HepG2 (cell line): ENCODE results near the gene ZC3H18. TPM values are rescaled to one million over a fixed set of nuclear protein-coding genes. Genes with fewer than 3 reads are reported as not detected.

Experiments
- AKAP8 ChIP-seq: sonication (generic); formaldehyde crosslinking; IDR thresholded peaks from 2 replicates; pipeline ENCODE4 v1.5.1; 2020; ENCODE audit warnings: mild to moderate bottlenecking, missing genetic modification reagents
- CBX1 ChIP-seq: IDR thresholded peaks from one replicate; pipeline ENCODE4 v1.6.1; 2016; ENCODE audit warnings: antibody characterized with exemption, low read depth
- MTERF4 ChIP-seq: sonication (generic); formaldehyde crosslinking; IDR thresholded peaks from 2 replicates; pipeline ENCODE4 v1.8.0; 2023; ENCODE audit warnings: mild to moderate bottlenecking, missing genetic modification reagents
- MXD1 ChIP-seq: sonication (generic); formaldehyde crosslinking; IDR thresholded peaks from 2 replicates; pipeline ENCODE4 v1.4.0; 2020; ENCODE audit warnings: mild to moderate bottlenecking, missing genetic modification reagents
- PHF8 ChIP-seq: sonication (generic); formaldehyde crosslinking; IDR thresholded peaks from 2 replicates; pipeline ENCODE4 v1.5.0; 2020; ENCODE audit warnings: missing genetic modification reagents
- UBTF ChIP-seq: sonication (generic); formaldehyde crosslinking; IDR thresholded peaks from 2 replicates; pipeline ENCODE4 v1.4.0; 2020; ENCODE audit warnings: mild to moderate bottlenecking, missing genetic modification reagents
- polyA plus RNA-seq, 8 experiments: library from polyadenylated mRNA; depleted of rRNA in 3 of 8; stranded (reverse) in 7 of 8; unstranded in 1 of 8; fragments of >200 nt; fragmentation: Illumina TruSeq in 4 of 8; extraction: Trizol in 4 of 8; gene quantifications; 2 replicates each; pipeline versions ENCODE4 v1.2.1 to v1.2.3, GENCODE V29; 2011 to 2016; ENCODE audit warnings: low read depth in 4 of 8, missing spikeins in 1 of 8, mixed read lengths in 1 of 8; ENCODE audit not compliant: insufficient read depth in 1 of 8
- total RNA-seq, 5 experiments: library from RNA; depleted of rRNA; stranded (reverse); fragments of >200 nt; fragmentation: Illumina TruSeq; extraction: Trizol; gene quantifications; 2 replicates each; pipeline ENCODE4 v1.2.3, GENCODE V29; 2016; ENCODE audit warnings: low read depth in 1 of 5
- TF ChIP-seq, protein P1 (sequence below): sonication (generic); formaldehyde crosslinking; IDR thresholded peaks from 2 replicates; pipeline ENCODE4 v1.5.0; 2020; ENCODE audit warnings: mild to moderate bottlenecking, missing genetic modification reagents, borderline replicate concordance
- TF ChIP-seq, protein P2 (sequence below): sonication (generic); formaldehyde crosslinking; IDR thresholded peaks from 2 replicates; pipeline ENCODE4 v1.4.0; 2020; ENCODE audit warnings: missing genetic modification reagents
- TF ChIP-seq, protein P3 (sequence below): IDR thresholded peaks from 2 replicates; pipeline ENCODE4 v1.6.1; 2012; ENCODE audit warnings: inconsistent platforms
- TF ChIP-seq, protein P4 (sequence below): sonication (generic); formaldehyde crosslinking; IDR thresholded peaks from 2 replicates; pipeline ENCODE4 v1.5.1; 2020; ENCODE audit warnings: mild to moderate bottlenecking, missing genetic modification reagents, moderate library complexity
- TF ChIP-seq, protein P5 (sequence below): sonication (generic); formaldehyde crosslinking; IDR thresholded peaks from 2 replicates; pipeline ENCODE4 v1.9.0; 2022; ENCODE audit warnings: missing genetic modification reagents, mild to moderate bottlenecking, borderline replicate concordance

Gene ZC3H18
- total and polyA plus RNA-seq, 2 of the 13 experiments (the other 11 are each of a cell fraction or from before 2014, with no cell fraction given), result 11.2 to 27.4 TPM

DNA sequence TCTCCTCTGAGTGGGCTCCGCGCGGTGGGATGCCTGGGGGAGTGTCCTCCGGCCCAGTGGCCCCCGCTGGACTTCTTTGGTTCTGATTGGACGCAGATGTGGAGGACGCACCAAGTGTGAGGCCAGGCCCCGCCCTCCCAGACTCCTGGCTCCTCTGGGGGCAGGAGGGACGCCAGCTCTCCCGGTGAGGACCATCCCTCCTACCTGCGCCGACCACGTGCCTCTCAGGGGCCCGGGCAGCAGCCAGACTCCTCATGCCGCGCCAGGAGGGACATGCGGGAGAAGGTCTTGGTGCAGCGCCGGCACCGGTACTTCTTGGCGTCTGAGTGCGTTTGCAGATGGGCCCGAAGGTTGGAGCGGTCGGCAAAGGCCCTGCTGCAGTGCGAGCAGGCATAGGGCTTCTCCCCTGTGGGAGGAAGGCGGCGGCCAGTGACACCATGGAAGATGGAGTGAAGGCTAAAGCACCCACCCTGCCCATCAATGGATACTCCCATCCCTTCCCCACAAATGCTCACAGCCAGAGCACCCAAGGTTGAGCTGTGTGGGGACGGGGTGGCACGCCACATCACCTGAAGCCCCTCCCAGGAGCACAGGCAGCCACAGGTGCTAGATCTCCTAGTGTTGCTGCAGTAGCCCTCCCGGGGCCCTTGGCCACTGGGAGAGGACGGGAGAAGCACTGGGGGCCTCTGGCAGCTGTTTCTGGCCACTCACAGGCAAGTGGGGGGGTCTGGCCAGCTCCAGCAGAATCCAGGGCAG, 108.2 kb downstream of the ZC3H18 start (continued):
- TF ChIP-seq, protein P1, sequence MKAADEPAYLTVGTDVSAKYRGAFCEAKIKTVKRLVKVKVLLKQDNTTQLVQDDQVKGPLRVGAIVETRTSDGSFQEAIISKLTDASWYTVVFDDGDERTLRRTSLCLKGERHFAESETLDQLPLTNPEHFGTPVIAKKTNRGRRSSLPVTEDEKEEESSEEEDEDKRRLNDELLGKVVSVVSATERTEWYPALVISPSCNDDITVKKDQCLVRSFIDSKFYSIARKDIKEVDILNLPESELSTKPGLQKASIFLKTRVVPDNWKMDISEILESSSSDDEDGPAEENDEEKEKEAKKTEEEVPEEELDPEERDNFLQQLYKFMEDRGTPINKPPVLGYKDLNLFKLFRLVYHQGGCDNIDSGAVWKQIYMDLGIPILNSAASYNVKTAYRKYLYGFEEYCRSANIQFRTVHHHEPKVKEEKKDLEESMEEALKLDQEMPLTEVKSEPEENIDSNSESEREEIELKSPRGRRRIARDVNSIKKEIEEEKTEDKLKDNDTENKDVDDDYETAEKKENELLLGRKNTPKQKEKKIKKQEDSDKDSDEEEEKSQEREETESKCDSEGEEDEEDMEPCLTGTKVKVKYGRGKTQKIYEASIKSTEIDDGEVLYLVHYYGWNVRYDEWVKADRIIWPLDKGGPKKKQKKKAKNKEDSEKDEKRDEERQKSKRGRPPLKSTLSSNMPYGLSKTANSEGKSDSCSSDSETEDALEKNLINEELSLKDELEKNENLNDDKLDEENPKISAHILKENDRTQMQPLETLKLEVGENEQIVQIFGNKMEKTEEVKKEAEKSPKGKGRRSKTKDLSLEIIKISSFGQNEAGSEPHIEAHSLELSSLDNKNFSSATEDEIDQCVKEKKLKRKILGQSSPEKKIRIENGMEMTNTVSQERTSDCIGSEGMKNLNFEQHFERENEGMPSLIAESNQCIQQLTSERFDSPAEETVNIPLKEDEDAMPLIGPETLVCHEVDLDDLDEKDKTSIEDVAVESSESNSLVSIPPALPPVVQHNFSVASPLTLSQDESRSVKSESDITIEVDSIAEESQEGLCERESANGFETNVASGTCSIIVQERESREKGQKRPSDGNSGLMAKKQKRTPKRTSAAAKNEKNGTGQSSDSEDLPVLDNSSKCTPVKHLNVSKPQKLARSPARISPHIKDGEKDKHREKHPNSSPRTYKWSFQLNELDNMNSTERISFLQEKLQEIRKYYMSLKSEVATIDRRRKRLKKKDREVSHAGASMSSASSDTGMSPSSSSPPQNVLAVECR (CRISPR knock-in tag), result 0 out of 2 replicates have a peak, but pooled peaks have one; percentile 24
- TF ChIP-seq MXD1 (CRISPR knock-in tag), result 0 out of 2 replicates have a peak, but pooled peaks have one; percentile 28
- 0 out of 2 replicates have a peak, but pooled peaks have one; percentile 0 for TF ChIP-seq PHF8
- TF ChIP-seq AKAP8 (CRISPR knock-in tag), result peak; percentile 87; the same call in 1 of the 2 replicates
- TF ChIP-seq MTERF4 (CRISPR knock-in tag), result no peak
- TF ChIP-seq, protein P2, sequence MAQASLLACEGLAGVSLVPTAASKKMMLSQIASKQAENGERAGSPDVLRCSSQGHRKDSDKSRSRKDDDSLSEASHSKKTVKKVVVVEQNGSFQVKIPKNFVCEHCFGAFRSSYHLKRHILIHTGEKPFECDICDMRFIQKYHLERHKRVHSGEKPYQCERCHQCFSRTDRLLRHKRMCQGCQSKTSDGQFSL (CRISPR knock-in tag), result 0 out of 2 replicates have a peak, but pooled peaks have one; percentile 69
- TF ChIP-seq, protein P3, sequence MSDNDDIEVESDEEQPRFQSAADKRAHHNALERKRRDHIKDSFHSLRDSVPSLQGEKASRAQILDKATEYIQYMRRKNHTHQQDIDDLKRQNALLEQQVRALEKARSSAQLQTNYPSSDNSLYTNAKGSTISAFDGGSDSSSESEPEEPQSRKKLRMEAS, result 0 out of 2 replicates have a peak, but pooled peaks have one; percentile 15
- no peak for TF ChIP-seq CBX1
- TF ChIP-seq UBTF, result 0 out of 2 replicates have a peak, but pooled peaks have one; percentile 0
- TF ChIP-seq, protein P4, sequence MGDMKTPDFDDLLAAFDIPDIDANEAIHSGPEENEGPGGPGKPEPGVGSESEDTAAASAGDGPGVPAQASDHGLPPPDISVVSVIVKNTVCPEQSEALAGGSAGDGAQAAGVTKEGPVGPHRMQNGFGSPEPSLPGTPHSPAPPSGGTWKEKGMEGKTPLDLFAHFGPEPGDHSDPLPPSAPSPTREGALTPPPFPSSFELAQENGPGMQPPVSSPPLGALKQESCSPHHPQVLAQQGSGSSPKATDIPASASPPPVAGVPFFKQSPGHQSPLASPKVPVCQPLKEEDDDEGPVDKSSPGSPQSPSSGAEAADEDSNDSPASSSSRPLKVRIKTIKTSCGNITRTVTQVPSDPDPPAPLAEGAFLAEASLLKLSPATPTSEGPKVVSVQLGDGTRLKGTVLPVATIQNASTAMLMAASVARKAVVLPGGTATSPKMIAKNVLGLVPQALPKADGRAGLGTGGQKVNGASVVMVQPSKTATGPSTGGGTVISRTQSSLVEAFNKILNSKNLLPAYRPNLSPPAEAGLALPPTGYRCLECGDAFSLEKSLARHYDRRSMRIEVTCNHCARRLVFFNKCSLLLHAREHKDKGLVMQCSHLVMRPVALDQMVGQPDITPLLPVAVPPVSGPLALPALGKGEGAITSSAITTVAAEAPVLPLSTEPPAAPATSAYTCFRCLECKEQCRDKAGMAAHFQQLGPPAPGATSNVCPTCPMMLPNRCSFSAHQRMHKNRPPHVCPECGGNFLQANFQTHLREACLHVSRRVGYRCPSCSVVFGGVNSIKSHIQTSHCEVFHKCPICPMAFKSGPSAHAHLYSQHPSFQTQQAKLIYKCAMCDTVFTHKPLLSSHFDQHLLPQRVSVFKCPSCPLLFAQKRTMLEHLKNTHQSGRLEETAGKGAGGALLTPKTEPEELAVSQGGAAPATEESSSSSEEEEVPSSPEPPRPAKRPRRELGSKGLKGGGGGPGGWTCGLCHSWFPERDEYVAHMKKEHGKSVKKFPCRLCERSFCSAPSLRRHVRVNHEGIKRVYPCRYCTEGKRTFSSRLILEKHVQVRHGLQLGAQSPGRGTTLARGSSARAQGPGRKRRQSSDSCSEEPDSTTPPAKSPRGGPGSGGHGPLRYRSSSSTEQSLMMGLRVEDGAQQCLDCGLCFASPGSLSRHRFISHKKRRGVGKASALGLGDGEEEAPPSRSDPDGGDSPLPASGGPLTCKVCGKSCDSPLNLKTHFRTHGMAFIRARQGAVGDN, result peak; percentile 29
- TF ChIP-seq, protein P5, sequence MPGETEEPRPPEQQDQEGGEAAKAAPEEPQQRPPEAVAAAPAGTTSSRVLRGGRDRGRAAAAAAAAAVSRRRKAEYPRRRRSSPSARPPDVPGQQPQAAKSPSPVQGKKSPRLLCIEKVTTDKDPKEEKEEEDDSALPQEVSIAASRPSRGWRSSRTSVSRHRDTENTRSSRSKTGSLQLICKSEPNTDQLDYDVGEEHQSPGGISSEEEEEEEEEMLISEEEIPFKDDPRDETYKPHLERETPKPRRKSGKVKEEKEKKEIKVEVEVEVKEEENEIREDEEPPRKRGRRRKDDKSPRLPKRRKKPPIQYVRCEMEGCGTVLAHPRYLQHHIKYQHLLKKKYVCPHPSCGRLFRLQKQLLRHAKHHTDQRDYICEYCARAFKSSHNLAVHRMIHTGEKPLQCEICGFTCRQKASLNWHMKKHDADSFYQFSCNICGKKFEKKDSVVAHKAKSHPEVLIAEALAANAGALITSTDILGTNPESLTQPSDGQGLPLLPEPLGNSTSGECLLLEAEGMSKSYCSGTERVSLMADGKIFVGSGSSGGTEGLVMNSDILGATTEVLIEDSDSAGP (CRISPR knock-in tag), result no peak; the same call in 1 of the 2 replicates
